HG03342 (cell line): Measurements from ENCODE around the gene NXPH1.

Source experiments
- ATAC-seq: cut with Tn5 transposase; IDR thresholded peaks from one replicate; pipeline ENCODE4 v1.9.1; 2021; ENCODE audit warnings: mild to moderate bottlenecking, moderate library complexity; ENCODE audit not compliant: unreplicated experiment

NXPH1 gene

GRCh38 chr7:8435590-8436545 lies 2.5 kb downstream of the NXPH1 start:
- no peak for ATAC-seq

DNA sequence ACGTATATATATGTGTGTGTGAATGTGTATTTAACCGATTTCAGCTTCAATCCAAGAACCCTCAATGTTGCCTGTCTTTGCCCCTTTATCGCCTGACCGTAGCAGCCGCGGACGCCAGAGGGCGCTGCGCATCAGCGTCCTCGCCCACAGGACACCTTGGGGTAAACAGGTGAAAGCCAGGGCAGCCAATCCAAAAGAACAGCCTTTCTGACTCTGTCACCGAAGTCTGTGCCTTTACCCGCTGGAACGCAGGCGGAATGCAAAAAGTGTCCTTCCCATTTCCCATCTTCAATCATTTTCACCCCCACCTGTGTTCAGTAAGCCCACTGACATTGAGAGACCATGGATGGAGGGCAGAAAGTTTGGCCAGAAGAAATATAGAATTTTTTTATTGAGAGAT lies 3.6 kb downstream of the NXPH1 start:
- peak; percentile 82 for ATAC-seq

- ATAC-seq = no peak
Observed at GRCh38 chr7:8437606-8438005, 4.2 kb downstream of the NXPH1 start.

GRCh38 chr7:8440670-8441069 lies 7.3 kb downstream of the NXPH1 start:
- ATAC-seq = no peak

DNA sequence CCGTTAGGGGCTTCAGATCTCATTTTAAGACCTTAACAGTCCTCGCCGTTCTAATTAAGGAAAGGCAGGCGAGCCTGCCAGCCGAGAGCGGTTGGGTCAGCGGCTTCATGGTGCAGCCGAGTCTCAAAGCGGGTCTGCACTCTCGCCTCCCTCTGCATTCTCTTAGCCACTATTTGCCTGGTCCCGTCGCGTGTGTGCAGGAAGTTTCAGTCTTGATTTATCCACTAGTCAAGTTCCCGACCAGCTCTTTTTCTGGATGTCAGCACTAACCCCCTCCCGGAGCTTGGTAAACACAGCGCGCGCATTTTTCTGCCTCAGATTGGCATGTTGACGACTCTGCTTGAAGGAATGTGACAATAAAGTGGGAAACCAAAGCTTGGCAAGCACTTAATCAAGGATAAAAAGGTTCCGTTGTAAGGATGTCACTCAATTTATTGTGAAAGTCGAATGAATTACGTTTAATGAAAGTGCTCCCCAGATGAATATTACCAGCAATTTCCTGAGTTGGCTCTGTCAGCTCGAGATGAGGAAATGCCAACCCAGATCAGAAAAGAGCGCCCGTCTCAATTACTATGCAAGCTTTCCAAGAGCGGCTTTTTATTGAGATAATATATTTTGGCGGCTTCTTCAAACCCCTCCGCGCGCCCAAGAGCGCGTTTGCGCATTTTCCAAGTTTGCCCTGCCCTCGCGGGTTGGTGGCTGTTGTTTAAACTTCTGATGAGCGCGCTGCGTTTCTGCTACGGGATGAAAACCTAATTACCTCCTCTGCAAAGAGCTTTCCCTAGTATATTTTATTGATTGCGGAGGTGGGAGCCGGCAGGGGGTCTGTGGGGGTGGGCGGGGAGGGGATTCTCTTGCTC lies 7.9 kb downstream of the NXPH1 start:
- no peak for ATAC-seq

DNA sequence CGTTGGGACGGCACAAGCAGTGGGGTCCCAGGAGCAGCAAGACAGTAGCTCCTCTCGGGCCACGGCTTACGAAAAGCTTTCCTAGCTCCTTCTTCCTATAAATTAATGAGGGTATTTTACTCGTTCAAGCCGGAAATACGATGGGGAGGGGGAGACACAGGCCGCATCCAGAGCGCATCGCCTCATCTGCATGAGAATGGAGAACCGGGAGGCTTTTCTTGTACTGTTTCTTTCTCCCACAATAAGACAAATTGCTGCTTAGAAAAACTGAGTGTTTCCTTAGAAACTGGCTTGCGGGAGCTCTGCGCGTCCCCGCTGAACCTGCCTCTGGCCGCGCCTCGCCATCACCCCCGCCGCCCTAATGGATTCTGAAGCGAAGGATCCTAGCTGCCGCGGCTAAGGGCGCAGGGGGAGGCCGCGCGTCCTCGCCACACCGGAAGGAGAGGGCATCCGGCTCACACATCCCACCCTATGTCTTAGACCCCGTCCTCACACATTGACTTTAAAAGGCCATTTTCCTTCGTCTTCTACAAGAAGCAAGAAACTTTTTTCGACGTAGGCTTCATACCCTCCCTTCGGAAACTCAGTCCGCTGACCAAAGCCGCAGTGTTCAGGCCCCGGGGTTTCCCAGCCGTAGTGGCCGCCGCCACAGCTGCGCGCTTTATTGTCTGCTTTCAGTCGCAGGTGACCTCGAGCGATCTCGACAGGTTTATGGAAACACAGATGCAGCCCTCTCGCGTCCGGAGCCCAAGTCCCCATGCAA lies 8.8 kb downstream of the NXPH1 start:
- ATAC-seq = no peak

DNA sequence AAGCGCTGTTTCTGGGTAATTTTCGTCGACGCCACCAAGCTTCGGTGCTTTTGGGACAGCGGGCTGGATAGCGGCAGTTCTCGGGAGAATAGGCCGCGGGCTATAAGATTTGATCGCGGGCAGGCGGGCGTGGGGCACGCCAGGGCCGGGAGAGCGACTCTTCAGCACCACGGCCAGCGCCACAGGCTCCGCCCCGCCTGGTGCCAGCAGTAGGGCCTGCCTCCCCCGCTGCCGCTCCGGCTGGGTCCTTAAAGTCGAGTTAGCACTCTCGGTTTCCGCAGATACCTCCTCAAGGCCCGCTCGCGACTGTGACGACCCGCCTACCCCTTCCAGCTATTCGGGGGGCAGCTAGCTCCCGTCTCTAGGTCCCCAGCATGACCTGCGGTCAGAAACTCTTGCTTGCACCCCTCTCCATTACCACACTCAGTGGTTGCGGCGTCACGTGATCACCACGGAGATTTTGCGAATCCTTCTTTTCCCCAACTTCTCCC lies 9.4 kb downstream of the NXPH1 start:
- ATAC-seq = peak; percentile 83

DNA sequence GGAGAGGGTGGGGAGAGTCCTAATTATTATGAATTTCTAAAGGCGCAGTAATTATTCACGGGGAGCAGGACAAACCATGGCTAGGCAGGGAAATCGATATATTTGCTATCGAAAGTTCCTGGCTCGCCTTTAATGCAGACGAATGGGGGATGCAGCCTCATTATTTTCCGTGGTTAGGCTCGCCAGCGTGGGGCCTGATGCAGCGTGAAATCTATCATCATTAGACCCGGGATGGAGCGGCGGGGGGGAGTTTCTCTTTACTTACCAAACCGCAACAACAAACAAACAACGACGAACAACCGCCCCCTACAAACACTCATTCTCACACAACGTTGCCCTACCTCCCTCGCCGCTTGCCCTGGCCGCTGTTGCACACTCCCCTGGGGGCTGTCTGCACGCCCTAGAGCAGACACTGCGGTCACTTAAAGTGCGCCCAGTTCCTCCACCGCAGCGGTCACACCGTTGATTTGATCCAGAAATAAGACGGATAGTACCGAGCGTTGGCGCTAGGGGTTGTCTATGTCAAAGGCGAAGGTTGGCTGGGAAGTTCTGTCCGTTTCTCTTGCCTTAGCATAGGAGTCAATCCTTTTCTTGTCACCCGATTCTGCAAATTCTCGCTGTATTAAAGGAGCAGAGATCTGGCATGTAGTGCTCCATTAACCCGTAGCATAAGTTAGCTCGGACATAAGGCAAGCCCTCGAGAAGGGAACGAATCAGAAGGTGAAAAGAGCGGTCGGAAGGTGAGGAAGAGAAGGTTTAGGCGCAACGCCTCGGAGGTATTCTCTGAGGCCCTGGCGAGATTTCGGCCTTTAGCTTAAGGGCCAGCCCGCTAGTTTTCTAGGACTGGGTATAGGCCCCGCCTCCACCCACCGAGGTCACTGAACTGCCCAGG lies 10.4 kb downstream of the NXPH1 start:
- no peak for ATAC-seq

DNA sequence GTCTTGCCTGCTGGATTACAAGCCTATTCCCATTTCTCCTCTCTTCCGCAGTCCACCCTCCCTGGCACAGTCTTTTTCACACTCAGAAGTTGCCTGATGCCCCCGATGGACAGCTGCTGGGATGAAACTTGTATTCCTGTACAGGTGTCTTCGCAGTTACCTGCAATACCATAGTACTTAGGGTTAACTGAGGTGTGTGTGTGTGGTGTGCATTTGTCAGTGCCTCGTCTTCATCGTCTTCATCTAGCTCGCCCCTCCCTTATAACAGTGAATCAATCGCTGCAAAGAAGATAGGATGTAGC lies 11.0 kb downstream of the NXPH1 start:
- ATAC-seq = no peak

DNA sequence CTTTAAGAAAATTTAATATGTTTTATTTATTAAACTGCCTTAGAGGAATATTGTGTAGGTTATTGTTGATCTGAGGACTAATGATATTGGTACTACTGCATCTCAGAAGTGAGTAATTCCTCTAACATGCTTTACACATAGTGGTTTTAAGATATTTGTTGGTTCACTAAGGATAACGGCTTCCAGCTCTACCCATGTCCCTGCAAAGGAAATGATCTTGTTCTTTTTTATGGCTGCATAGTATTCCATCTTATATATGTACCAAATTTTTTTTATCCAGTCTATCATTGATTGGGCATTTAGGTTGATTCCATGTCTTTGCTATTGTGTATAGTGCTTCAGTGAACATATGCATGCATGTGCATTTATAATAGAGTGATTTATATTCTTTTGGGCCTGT lies 20.1 kb downstream of the NXPH1 start:
- no peak for ATAC-seq

GRCh38 chr7:8455426-8455825 lies 22.0 kb downstream of the NXPH1 start:
- no peak for ATAC-seq

DNA sequence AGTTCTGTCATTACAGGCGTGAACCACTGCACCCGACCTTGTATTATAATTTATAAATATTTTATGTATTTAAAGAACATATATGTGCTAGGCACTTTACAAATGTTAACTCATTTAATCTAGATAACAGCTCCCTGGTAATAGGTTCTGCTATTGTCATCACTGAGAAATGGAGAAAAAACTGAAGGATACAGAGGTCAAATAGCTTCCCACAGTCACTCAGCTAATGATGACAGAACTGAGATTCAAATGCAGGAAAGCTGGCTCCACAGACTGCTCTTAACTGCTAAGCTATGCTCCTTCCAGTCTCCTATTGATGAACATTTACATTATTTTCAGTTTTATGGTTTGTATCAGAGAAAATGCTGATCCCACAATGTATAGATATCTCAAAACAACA lies 28.9 kb downstream of the NXPH1 start:
- ATAC-seq = no peak

GRCh38 chr7:8465338-8465737 lies 31.9 kb downstream of the NXPH1 start:
- ATAC-seq = no peak

DNA sequence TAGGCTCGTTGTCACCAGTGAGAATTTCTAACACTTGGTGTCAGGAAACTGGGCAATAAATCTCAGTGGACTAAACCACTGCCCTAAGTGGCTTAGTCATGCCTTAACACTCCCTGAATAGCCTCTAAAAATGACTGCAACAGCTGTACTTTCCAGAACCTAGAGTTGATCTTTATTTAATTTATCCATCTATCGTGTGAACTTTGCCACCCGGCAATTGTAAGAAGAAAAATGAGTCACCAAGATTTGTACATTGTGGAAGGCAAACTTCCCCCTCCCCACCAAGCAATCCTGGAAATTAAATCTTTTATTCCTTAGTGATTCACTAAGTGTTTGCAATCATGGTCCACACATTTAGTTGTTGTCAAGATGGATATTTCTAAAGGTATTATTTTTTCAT lies 47.1 kb downstream of the NXPH1 start:
- ATAC-seq = no peak

- ATAC-seq = no peak
Observed at GRCh38 chr7:8481096-8481495, 47.7 kb downstream of the NXPH1 start.

DNA sequence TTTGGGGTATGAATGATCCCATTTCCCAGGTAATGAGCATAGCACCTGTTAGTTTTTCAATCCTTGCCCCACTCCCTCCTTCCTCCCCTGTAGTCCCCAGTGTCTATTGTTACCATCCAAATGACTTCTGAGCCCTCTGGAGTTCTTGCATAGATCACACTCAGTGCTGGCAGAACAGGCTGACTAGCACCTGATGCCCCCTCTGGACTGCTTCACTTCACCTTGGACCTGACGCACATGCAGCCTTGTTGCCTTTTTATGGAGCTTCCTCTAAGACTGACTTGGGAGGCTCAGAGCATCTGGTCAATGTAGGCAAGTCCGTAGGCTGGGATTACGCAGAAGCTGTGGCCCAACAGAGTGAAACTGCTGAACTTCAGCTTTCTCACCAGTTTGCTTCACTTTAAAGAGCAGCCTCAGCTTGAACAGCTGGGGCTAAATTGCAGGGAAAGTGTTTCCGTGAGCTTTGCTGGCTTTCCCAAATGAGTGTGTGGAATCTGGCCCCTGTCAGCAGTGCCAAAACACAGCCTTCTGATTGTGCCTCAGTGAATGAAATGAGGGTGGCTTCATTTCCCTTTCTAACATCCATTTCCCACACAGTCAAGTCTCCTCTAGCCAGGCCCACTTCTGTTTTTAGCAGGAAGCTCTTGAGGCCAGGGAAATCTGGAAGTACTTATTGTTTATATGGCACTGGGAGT lies 48.5 kb downstream of the NXPH1 start:
- no peak for ATAC-seq

- no peak for ATAC-seq
Observed at GRCh38 chr7:8490391-8491045, 57.1 kb downstream of the NXPH1 start.

DNA sequence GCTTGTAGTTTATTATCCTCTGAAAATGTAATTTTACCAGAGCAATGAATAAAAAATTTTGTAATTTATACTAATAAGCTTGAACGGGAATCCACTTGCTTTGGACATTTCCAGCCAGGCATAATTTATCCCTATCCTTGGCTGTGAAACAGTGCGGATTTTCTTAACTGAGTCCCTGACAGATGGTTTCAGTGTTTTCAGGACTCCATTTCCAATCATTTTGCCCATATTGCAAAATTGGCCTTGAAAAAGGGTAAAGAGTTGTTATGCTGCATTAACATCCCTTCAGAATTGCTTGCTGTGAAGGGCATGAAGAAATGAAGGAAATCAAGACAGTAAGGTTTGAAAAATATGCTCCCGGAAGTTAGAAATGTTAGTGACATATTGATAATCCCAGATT lies 57.7 kb downstream of the NXPH1 start:
- no peak for ATAC-seq
